Measurements from ENCODE around the gene DUSP7. TPM values are rescaled to one million over a fixed set of nuclear protein-coding genes. Genes with fewer than 3 reads are reported as not detected.

DUSP7 gene
- total RNA-seq, 4 donors from 2014 or later, result 14.0 to 39.7 (median 26.3) TPM

- TF ChIP-seq CTCF (IDR thresholded peaks at IDR 0.05 in 4 of 5, conservative IDR thresholded peaks at IDR 0.05 in 1 of 5) (no peak), POLR2A (IDR thresholded peaks at IDR 0.05) (no peak)
- ATAC-seq, result no peak
Measured at GRCh38 chr3:52097851-52098507, 41.6 kb upstream of the DUSP7 start.

GRCh38 chr3:52095990-52096775 is 39.8 kb upstream of the DUSP7 start:
- intact Hi-C loops (cut with DNase I; ENCODE audit: low total_unique reads) (no loop called here), in situ Hi-C loops (cut with MboI; ENCODE audit: low sequenced_read_pairs in 4 of 4) (no loop called here)
- H3K27ac ChIP-seq, result no peak overlapping the region
- DNase-seq, result no peak
- TF ChIP-seq POLR2A (IDR thresholded peaks at IDR 0.05) (no peak), CTCF (IDR thresholded peaks at IDR 0.05 in 4 of 5, conservative IDR thresholded peaks at IDR 0.05 in 1 of 5) (no peak)
- no peaks in the 10 kb centered on the region for H3K36me3 ChIP-seq
- H3K9me3 ChIP-seq, result no peaks in the 10 kb centered on the region
- no peak for ATAC-seq
- H3K4me3 ChIP-seq, result no peak overlapping the region
- H3K27me3 ChIP-seq, result no peaks in the 10 kb centered on the region
- no peaks in the 10 kb centered on the region for H3K4me1 ChIP-seq

More at GRCh38 chr3:52097851-52098507, 41.6 kb upstream of the DUSP7 start:
- Histone ChIP-seq H3K36me3 (no peaks in the 10 kb centered on the region), H3K27me3 (no peaks in the 10 kb centered on the region), H3K9me3 (no peaks in the 10 kb centered on the region), H3K4me3 (no peak overlapping the region), H3K4me1 (no peaks in the 10 kb centered on the region), H3K27ac (no peak overlapping the region)
- in situ Hi-C loops (cut with MboI; ENCODE audit: low sequenced_read_pairs in 4 of 4) (no loop called here), intact Hi-C loops (cut with DNase I; ENCODE audit: low total_unique reads) (no loop called here)
- no peak for DNase-seq

GRCh38 chr3:52094571-52095485 is 38.5 kb upstream of the DUSP7 start:
- ATAC-seq (no peak), DNase-seq (no peak)
- H3K4me3 ChIP-seq, result no peak overlapping the region
- H3K27me3 ChIP-seq, result no peaks in the 10 kb centered on the region
- intact Hi-C loops (cut with DNase I; ENCODE audit: low total_unique reads) (no loop called here), in situ Hi-C loops (cut with MboI; ENCODE audit: low sequenced_read_pairs in 4 of 4) (no loop called here)
- H3K4me1 ChIP-seq, result peaks cover 5 to 6% of the 10 kb centered on the region in 2 donors
- no peak overlapping the region for H3K27ac ChIP-seq
- no peak for TF ChIP-seq CTCF (IDR thresholded peaks at IDR 0.05 in 4 of 5, conservative IDR thresholded peaks at IDR 0.05 in 1 of 5)
- TF ChIP-seq POLR2A (IDR thresholded peaks at IDR 0.05), result no peak
- H3K36me3 ChIP-seq, result no peaks in the 10 kb centered on the region
- H3K9me3 ChIP-seq, result no peaks in the 10 kb centered on the region

GRCh38 chr3:52093756-52094545 is 37.6 kb upstream of the DUSP7 start:
- TF ChIP-seq CTCF (IDR thresholded peaks at IDR 0.05 in 4 of 5, conservative IDR thresholded peaks at IDR 0.05 in 1 of 5) (no peak), POLR2A (IDR thresholded peaks at IDR 0.05) (no peak)
- intact Hi-C loops (cut with DNase I; ENCODE audit: low total_unique reads) (no loop called here), in situ Hi-C loops (cut with MboI; ENCODE audit: low sequenced_read_pairs in 4 of 4) (no loop called here)
- Histone ChIP-seq H3K4me3 (no peak overlapping the region), H3K27me3 (no peaks in the 10 kb centered on the region), H3K9me3 (no peaks in the 10 kb centered on the region), H3K4me1 (peaks cover 5 to 8% of the 10 kb centered on the region in 2 donors), H3K36me3 (no peaks in the 10 kb centered on the region), H3K27ac (no peak overlapping the region)
- DNase-seq (no peak), ATAC-seq (no peak)
